DMS53 treated with DMSO at 0.1 percent for 48 hours (cell line): ENCODE results near the gene CCL3.
"Not testable (repeated sequence)": the region's sequence is repeated elsewhere in the genome, so short reads cannot be mapped to it uniquely, and the experiment has no call there.

ENCODE experiments used
- DNase-seq: peaks from one replicate; lab custom pipeline; 2025; ENCODE audit not compliant: unreplicated experiment; lab: John Stamatoyannopoulos, UW

CCL3 gene

GRCh38 chr17:36088670-36089338 is 1.1 kb downstream of the CCL3 start:
- no peak for DNase-seq

DNA sequence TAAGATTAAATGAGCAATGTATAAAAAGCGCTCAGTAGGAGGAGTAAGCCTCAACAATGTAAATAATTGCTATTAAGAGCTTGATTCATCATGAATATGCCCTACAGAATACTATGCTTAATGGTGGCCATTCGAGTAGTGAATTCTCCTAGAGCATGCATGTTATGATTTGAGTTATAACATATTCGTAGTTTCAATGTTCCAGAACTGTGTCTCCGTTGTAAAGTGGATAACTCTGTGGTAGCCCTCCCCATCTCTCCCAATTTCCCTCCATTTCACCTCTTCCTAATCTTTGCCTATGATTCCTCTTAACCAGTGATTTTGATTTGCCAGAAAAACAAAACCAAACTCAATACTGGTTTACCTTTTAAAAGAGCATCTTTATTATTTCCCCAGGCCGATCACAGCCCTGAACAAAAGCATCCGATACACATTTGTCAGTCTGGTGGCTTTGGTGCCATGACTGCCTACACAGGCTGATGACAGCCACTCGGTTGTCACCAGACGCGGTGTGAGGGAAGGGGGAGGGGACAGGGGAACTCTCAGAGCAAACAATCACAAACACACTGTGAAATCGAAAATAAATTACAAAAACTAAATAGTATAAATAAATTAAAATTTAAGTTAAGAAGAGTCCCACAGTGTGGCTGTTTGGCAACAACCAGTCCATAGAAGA is 1.9 kb downstream of the CCL3 start:
- not testable (repeated sequence) for DNase-seq

- DNase-seq, result not testable (repeated sequence)
These were observed 2.5 kb downstream of the CCL3 start for GRCh38 chr17:36087471-36087870.

- DNase-seq, result no peak
These were observed 3.2 kb downstream of the CCL3 start for GRCh38 chr17:36086791-36087190.

DNA sequence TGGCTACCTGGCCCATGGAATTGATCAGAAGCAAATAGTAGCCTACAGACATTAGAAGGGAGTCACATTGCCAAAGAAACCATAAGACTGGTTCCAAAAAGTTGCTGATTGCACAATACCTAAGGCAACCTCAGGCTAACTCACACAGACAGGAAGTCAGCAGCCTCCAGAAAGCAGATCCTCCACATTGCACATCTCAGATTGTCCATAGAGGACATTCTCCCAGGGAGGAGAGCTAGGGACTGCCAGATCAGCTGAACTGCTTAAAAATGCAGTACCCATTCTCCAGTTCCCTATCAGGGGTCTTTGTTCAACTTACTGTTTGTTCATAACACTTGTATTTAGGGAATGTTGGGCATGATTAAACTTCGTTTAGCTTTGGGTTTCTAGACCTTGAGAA is 4.2 kb downstream of the CCL3 start:
- DNase-seq, result no peak

GRCh38 chr17:36083691-36084090 is 6.3 kb downstream of the CCL3 start:
- not testable (repeated sequence) for DNase-seq

GRCh38 chr17:36082482-36083120 is 7.3 kb downstream of the CCL3 start:
- DNase-seq, result not testable (repeated sequence)

- DNase-seq, result not testable (repeated sequence)
These were observed 8.1 kb downstream of the CCL3 start for GRCh38 chr17:36081681-36082471.

DNA sequence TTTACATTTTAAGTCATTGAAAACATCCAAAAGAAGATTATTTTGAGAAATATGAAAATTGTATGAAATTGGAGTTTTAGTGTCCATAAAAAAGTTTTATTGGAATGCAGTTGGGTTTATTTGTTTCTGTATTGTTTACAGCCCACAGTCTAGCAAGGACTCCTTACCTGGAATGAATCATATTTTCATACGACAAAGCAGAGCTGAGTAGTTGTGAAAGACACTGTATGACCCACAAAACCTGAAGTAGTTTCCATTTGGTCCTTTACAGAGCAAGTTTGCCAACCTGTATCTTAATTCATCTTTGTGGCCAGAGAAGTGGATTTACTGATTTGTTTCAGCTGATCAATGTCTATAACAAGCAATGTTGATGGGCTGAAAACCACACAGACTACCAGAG is 15.6 kb downstream of the CCL3 start:
- DNase-seq, result no peak

DNA sequence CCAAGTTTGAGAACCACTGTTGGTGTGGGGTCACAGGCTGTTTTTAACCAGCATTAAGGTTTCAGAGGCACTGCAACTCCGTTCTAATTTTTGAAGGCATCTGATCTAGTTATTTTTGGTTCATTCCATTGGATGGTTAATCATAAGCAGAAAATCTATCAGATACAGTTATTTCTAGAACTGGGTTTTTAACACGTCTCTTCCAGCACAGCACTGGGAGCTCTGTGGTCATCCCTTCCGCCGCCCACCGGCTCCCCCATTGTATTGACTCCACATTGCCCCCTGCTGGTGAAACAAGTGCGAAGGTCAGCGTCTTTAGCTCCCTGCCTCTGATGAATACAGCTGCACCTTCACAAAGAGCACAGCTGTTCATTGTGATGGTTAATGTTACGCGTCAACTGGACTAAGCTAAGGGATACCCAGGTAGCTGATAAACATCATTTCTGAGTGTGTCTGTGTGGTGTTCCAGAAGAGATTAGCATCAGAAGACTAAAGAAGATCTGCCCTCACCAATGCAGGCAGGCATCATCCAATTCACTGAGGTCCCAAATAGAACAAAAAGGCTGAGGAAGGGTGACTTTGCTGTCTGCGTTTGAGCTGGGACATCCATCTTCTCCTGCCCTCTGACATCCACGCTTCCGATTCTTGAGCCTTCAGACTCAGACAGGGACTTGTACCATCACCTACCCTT is 17.4 kb downstream of the CCL3 start:
- DNase-seq, result no peak

DNA sequence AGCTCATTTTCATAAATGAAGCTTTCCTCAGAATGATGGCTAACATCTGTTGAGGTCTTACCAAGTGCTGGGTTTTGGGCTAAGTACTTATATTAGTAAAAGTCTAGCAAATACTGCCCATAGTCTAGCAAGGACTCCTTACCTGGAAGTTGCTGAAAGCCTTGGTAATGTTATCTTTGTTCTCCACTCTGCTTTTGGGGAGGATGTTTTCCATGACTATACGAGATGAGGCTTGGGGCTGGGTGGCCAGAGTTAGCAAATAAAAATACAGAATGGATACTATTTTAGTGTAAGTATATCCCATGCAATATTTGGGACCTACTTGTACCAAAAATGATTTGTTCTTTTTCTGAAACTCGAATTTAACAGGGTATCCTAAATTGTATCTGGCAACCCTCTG is 18.2 kb downstream of the CCL3 start:
- DNase-seq, result no peak

- no peak for DNase-seq
These were observed 19.5 kb downstream of the CCL3 start for GRCh38 chr17:36070427-36070826.

GRCh38 chr17:36069136-36069535 is 20.8 kb downstream of the CCL3 start:
- no peak for DNase-seq

DNA sequence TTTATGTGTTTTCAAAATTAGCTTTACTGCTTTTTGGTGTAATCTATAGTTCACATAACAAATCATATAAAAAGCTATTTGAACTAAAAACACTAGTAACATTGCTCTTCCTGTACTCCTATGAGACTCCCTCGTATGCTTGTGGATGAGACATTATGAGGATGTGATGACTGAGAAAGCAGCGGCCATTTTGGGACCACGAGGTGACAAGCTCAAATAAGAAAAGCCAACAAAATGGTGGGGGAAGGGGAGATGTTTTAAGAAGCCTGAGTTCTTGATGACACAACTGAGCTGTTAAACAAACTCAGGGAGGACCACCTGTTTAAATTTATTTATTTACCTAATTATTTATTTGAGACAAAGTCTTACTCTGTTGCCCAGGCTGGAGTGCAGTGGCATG is 21.4 kb downstream of the CCL3 start:
- no peak for DNase-seq

DNA sequence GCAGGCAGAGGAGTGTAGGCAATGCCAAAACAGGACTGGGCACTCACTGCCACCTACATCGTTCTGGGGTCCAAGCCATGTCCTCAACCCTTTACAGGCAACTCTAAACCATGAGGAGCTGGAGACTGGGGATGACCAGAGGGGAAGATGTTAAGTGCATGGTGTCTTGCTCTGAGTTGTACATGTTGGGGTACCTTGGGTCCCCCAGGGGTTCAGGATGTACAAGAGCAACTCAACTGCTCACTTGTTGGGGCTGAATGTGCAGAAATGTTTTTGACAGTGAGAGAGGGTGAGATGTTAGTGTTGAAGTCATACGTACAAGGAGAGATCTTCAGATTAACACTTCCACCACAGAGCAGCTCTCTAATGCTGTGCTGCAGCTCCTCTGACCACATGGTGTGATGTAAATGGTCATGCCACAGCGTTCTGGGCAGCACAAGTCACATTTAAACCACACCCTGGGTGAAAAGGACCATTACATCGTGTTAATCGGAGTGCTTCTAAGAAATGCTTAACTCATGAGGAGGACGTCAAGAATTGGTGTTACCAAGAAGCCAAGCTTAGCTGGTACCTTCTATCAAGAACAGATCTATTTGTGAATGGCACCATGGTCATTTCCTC is 23.5 kb downstream of the CCL3 start:
- no peak for DNase-seq

- no peak for DNase-seq
These were observed 26.0 kb downstream of the CCL3 start, which contains the start of gene CCL18 for GRCh38 chr17:36063786-36064541. TSS of gene CCL18 (plus strand) at chr17:36064272. CDS start at chr17:36064343, 71 bp downstream.

DNA sequence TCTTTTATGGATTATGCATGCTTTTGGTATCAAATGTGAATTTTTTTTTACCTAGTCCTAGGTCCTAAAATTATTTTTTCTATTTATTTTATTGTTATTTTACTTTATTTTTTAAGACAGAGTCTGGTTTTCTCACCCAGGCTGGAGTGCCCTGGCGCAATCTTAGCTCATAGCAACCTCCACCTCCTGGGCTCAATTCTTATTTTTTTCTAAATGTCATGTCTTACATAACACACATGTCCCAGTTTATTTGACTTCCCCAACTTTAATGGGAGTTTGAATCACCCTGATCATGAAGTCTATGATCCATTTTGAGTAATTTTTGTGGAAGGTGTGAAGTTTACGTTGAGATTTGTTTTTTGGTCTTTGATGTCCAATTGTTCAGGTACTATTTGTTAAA is 29.1 kb downstream of the CCL3 start:
- DNase-seq, result no peak

- DNase-seq, result no peak
These were observed 30.5 kb downstream of the CCL3 start for GRCh38 chr17:36059406-36059805.

- no peak for DNase-seq
These were observed 32.0 kb downstream of the CCL3 start for GRCh38 chr17:36057911-36058310.
